ENCODE results near the gene PRKAA1.
A peak's percentile ranks its signal among the peaks of the same experiment; 100 is the strongest.
"Not testable (repeated sequence)": the region's sequence is repeated elsewhere in the genome, so short reads cannot be mapped to it uniquely, and the experiment has no call there.

PRKAA1 gene

DNA sequence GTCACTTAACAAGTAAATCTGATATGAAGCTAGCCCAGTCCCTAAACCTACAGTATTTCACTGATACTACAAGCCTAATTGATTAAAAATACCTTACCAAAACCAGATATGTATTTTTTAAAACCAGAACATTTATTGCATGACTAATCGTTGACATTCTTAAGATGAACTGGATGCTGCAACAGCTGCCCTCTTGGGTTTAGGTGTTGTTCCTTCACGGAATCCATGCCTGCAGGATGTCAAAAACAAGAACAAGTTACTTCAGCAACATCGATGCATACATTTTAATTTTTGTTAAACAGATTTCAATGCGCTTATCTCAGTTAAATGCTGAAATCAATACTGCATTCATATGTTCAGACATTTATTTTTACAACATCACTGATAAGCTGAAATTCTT lies 34.2 kb upstream of the PRKAA1 start:
- Histone ChIP-seq H3K9ac (ENCODE audit: low read length) (no peak overlapping the region), H3K27ac (ENCODE audit: low read depth, low read length) (no peak overlapping the region), H3K4me3 (ENCODE audit: low read depth, low read length) (peak overlapping the region; percentile 95), H3K4me1 (ENCODE audit: control insufficient read depth, insufficient read depth, low read length) (peaks cover 13% of the 10 kb centered on the region; the same call in 1 of the 2 replicates), H3K9me3 (ENCODE audit: control insufficient read depth, insufficient read depth, low read depth, low read length) (no peaks in the 10 kb centered on the region), H3K36me3 (ENCODE audit: control insufficient read depth, insufficient read depth, low read length) (peaks cover 74% of the 10 kb centered on the region), H3K27me3 (ENCODE audit: control insufficient read depth, insufficient read depth, low read length) (no peaks in the 10 kb centered on the region)

DNA sequence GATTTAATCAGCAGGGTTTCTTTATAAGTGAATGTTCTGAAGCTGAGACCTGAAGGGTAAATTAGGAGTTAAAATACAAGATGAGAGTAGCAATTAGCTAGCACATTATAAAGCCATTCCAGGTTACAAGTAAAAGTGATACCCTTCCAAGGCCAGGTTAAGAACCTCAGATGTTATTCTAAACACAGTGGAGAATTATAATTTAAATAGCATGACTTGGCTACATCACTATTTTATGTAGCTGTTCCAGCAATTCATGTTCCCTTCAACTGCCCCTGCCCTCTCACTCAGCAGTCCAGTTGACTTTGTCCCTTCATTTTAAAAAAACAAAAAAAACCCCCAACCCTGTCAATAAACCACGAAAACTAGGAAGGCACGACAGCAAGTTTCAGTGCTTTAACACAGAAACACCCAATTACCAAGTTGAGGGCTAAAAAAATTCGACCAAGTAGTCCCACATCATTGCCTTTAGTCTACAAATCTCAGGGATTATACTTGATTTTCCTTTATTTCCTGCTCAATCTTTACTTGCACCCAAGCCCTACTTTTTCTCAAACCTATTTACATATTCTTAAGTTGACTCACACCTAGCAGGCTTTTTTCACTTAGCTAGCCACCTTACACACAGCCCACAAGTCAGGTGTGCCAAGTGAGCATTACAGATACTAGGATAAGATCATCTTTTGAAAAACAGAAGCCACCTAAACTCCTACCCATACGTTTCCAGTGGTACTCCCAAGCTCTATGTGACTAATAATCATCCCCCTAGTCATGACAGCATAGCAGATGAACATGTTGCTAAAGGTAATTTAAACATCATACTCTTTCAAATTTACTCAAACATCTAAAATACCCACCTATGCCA lies 33.4 kb upstream of the PRKAA1 start:
- Histone ChIP-seq H3K36me3 (ENCODE audit: control insufficient read depth, insufficient read depth, low read length) (peaks cover 82% of the 10 kb centered on the region), H3K9ac (ENCODE audit: low read length) (peak overlapping the region; percentile 25), H3K4me1 (ENCODE audit: control insufficient read depth, insufficient read depth, low read length) (peaks cover 13% of the 10 kb centered on the region; the same call in 1 of the 2 replicates), H3K27ac (ENCODE audit: low read depth, low read length) (no peak overlapping the region), H3K4me3 (ENCODE audit: low read depth, low read length) (no peak overlapping the region), H3K27me3 (ENCODE audit: control insufficient read depth, insufficient read depth, low read length) (no peaks in the 10 kb centered on the region), H3K9me3 (ENCODE audit: control insufficient read depth, insufficient read depth, low read depth, low read length) (no peaks in the 10 kb centered on the region)

GRCh38 chr5:40829748-40830533 lies 31.8 kb upstream of the PRKAA1 start:
- Histone ChIP-seq H3K27ac (ENCODE audit: low read depth, low read length) (no peak overlapping the region), H3K36me3 (ENCODE audit: control insufficient read depth, insufficient read depth, low read length) (peaks cover 85% of the 10 kb centered on the region), H3K4me1 (ENCODE audit: control insufficient read depth, insufficient read depth, low read length) (peaks cover 7% of the 10 kb centered on the region; the same call in 1 of the 2 replicates), H3K9ac (ENCODE audit: low read length) (no peak overlapping the region), H3K4me3 (ENCODE audit: low read depth, low read length) (no peak overlapping the region), H3K9me3 (ENCODE audit: control insufficient read depth, insufficient read depth, low read depth, low read length) (no peaks in the 10 kb centered on the region), H3K27me3 (ENCODE audit: control insufficient read depth, insufficient read depth, low read length) (no peaks in the 10 kb centered on the region)

DNA sequence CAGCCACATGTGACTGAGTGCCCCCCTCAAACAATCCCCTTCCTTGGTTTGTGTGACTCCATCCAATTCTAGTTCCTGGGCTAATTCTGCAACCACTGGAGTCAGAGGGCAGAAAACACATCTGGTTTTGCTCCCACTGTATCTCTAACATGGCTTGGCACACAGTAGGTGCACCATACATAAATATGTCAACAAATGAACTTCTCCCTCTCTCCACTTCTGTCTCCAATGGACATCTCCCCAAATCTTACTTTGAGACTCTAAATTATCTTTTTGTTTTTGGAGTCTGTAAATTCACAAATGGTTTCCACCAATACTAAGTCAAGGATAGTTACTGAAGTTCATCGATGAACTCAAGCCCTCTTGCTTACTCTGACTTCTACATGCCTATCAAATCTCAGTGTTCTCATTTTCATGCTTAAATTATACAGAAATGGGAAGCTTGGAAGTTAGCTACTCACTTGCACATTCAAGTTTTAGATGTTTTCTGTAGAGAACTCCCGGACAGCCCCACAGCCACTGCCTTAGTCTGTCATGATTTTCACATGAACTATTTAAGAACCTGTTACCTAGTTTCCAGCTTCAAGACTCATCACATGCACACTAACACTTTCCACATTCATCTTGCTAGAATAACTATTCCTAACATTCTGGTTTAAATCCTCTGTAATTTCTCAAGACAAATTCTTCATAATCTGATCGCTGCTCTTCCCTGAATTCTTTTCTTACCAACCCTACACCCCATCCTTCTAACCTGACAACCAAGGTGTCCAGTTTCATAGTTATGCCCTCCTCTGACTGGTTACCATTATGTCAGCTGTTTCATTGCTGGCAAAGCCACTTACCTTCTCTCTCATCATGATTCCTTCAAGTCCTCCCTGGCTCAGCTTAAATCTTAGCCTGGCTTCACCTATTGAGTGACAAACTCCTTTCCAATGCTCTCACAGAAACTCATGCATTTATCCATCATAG lies 30.8 kb upstream of the PRKAA1 start:
- H3K4me3 ChIP-seq (ENCODE audit: low read depth, low read length) = no peak overlapping the region
- peaks cover 7% of the 10 kb centered on the region; the same call in 1 of the 2 replicates for H3K4me1 ChIP-seq (ENCODE audit: control insufficient read depth, insufficient read depth, low read length)
- no peaks in the 10 kb centered on the region for H3K27me3 ChIP-seq (ENCODE audit: control insufficient read depth, insufficient read depth, low read length)
- peaks cover 76% of the 10 kb centered on the region for H3K36me3 ChIP-seq (ENCODE audit: control insufficient read depth, insufficient read depth, low read length)
- no peak overlapping the region for H3K9ac ChIP-seq (ENCODE audit: low read length)
- H3K9me3 ChIP-seq (ENCODE audit: control insufficient read depth, insufficient read depth, low read depth, low read length) = no peaks in the 10 kb centered on the region
- no peak overlapping the region for H3K27ac ChIP-seq (ENCODE audit: low read depth, low read length)

DNA sequence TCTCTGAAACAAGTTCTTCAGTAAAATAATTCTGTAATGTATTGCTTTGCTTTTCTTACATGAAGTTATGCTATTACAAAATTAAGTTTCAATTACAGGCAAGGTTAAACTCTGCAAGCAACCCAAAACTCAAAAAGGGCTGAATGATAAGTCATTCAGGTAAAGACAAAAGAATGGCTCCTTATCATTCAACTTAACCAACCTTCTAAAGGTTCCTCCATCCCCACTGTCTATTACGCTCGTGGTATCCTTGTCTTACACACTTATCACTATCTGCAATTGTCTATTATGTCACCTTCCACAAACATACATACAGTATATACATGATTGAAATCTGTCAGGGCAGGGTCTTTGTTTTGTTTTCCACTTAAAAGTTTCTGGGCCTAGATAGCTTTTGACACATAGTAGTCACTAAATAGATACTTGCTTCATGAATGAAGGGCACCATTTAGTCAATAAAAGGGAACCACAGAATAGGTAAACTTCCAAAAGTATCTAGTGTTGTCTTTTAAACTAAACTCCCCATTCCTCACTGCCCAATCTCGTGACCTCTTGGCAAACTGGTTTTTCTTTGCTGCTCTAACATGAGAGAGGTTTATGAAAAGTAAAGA lies 30.0 kb upstream of the PRKAA1 start:
- Histone ChIP-seq H3K27ac (ENCODE audit: low read depth, low read length) (no peak overlapping the region), H3K4me3 (ENCODE audit: low read depth, low read length) (no peak overlapping the region), H3K36me3 (ENCODE audit: control insufficient read depth, insufficient read depth, low read length) (peaks cover 68% of the 10 kb centered on the region), H3K9ac (ENCODE audit: low read length) (no peak overlapping the region), H3K9me3 (ENCODE audit: control insufficient read depth, insufficient read depth, low read depth, low read length) (no peaks in the 10 kb centered on the region), H3K4me1 (ENCODE audit: control insufficient read depth, insufficient read depth, low read length) (peaks cover 4% of the 10 kb centered on the region; the same call in 1 of the 2 replicates), H3K27me3 (ENCODE audit: control insufficient read depth, insufficient read depth, low read length) (no peaks in the 10 kb centered on the region)

DNA sequence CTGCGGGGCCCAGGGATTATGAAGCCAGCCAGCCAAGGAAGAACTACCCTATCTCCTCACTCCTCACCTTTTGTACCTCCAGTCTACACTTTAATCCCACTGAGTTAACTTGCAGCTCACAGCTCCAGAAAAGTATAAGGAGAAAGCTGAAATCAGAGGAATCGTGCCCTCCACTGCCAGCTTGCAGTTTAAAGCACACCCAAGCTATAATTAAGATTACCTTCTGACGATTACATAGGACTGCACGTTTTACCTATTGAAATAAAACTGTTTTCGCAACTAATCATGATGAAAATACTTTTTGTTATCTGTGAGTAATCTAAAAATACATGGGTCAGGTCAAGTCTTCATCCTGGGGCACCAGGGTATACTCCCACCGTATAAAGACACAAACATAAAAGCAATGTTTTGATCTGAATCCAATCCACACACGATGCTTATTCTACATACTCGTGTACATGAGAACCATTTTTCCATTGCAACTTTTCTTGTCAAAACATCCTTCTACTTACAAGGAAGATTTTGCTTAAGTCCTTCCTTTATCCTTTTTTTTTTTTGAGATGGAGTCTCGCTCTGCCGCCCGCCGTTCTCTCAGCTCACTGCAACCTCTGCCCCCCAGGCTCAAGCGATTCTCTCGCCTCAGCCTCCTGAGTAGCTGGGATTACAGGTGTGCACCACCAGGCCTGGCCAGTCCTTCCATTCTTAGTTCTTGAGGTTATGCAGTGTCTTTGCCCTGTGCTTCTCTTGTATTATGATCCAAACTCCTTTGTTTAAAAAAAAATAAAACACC lies 29.2 kb upstream of the PRKAA1 start:
- Histone ChIP-seq H3K4me1 (ENCODE audit: control insufficient read depth, insufficient read depth, low read length) (peaks cover 4% of the 10 kb centered on the region; the same call in 1 of the 2 replicates), H3K9ac (ENCODE audit: low read length) (no peak overlapping the region), H3K36me3 (ENCODE audit: control insufficient read depth, insufficient read depth, low read length) (peaks cover 60% of the 10 kb centered on the region), H3K27ac (ENCODE audit: low read depth, low read length) (no peak overlapping the region), H3K9me3 (ENCODE audit: control insufficient read depth, insufficient read depth, low read depth, low read length) (no peaks in the 10 kb centered on the region), H3K27me3 (ENCODE audit: control insufficient read depth, insufficient read depth, low read length) (no peaks in the 10 kb centered on the region), H3K4me3 (ENCODE audit: low read depth, low read length) (no peak overlapping the region)

GRCh38 chr5:40826489-40827187 lies 28.5 kb upstream of the PRKAA1 start:
- Histone ChIP-seq H3K9ac (ENCODE audit: low read length) (no peak overlapping the region), H3K27me3 (ENCODE audit: control insufficient read depth, insufficient read depth, low read length) (no peaks in the 10 kb centered on the region), H3K4me1 (ENCODE audit: control insufficient read depth, insufficient read depth, low read length) (no peaks in the 10 kb centered on the region), H3K27ac (ENCODE audit: low read depth, low read length) (no peak overlapping the region), H3K4me3 (ENCODE audit: low read depth, low read length) (no peak overlapping the region), H3K9me3 (ENCODE audit: control insufficient read depth, insufficient read depth, low read depth, low read length) (no peaks in the 10 kb centered on the region), H3K36me3 (ENCODE audit: control insufficient read depth, insufficient read depth, low read length) (peaks cover 53% of the 10 kb centered on the region)

DNA sequence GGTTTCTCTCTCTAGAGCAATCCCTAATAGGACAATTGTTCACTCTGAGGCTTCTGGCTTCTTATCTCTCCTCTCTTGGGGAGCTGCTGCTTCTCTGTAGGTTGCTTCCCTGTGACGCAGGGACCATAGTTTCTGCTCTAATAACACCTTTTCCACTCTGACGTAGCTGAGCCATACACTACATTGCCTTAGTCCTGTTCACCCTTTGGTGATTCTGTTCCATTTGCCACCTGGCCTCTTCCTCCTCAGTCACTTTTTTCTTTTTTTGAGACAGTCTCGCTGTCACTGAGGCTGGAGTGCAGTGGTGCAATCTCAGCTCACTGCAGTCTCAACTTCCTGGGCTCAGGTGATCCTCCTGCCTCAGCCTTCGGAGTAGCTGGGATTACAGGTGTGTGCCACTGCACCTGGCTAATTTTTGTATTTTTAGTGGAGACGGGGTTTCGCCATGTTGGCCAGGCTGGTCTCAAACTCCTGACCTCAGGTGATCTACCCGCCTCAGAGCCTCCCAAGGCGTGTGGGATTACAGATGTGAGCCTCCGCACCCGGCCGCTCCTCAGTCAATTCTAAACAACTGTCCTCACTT lies 27.4 kb upstream of the PRKAA1 start:
- H3K36me3 ChIP-seq (ENCODE audit: control insufficient read depth, insufficient read depth, low read length) = peaks cover 42% of the 10 kb centered on the region
- H3K27ac ChIP-seq (ENCODE audit: low read depth, low read length) = not testable (repeated sequence)

DNA sequence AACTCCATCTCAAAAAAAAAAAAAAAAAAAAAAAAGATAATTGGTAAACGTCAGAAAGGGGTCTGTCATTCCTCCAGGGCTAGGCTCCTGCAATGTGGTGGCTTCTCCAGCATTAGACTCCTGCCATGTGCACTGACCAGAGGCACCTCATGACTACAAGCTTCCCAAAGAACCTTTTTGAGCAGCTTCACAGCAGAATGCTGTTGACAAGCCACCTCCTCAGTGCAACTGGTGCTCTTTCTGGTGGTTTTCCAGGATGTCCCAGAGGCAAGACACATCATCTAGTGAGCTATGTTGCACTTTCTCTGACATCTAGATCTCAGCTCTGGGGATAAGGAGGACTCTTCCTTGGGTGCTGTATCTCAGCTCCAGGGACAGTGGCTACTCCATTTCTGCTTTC lies 25.3 kb upstream of the PRKAA1 start:
- Histone ChIP-seq H3K4me3 (ENCODE audit: low read depth, low read length) (no peak overlapping the region), H3K27me3 (ENCODE audit: control insufficient read depth, insufficient read depth, low read length) (no peaks in the 10 kb centered on the region), H3K9ac (ENCODE audit: low read length) (no peak overlapping the region), H3K4me1 (ENCODE audit: control insufficient read depth, insufficient read depth, low read length) (no peaks in the 10 kb centered on the region), H3K36me3 (ENCODE audit: control insufficient read depth, insufficient read depth, low read length) (peaks cover 22% of the 10 kb centered on the region), H3K27ac (ENCODE audit: low read depth, low read length) (no peak overlapping the region), H3K9me3 (ENCODE audit: control insufficient read depth, insufficient read depth, low read depth, low read length) (no peaks in the 10 kb centered on the region)

More for the DNA sequence above, 27.4 kb upstream of the PRKAA1 start:
- H3K4me3 ChIP-seq (ENCODE audit: low read depth, low read length); H3K27me3 ChIP-seq (ENCODE audit: control insufficient read depth, insufficient read depth, low read length); H3K4me1 ChIP-seq (ENCODE audit: control insufficient read depth, insufficient read depth, low read length); H3K9ac ChIP-seq (ENCODE audit: low read length); H3K9me3 ChIP-seq (ENCODE audit: control insufficient read depth, insufficient read depth, low read depth, low read length): not testable (repeated sequence)
